GM21619 (cell line): ENCODE measurements around the gene RUNX2.
"Not testable (repeated sequence)": the region's sequence is repeated elsewhere in the genome, so short reads cannot be mapped to it uniquely, and the experiment has no call there.

Experiments used
- ATAC-seq: cut with Tn5 transposase; IDR thresholded peaks from one replicate; pipeline ENCODE4 v1.9.1; 2021; ENCODE audit not compliant: unreplicated experiment

The RUNX2 gene

GRCh38 chr6:45548657-45549515 lies 220.8 kb downstream of the RUNX2 start:
- ATAC-seq, result peak; percentile 98

DNA sequence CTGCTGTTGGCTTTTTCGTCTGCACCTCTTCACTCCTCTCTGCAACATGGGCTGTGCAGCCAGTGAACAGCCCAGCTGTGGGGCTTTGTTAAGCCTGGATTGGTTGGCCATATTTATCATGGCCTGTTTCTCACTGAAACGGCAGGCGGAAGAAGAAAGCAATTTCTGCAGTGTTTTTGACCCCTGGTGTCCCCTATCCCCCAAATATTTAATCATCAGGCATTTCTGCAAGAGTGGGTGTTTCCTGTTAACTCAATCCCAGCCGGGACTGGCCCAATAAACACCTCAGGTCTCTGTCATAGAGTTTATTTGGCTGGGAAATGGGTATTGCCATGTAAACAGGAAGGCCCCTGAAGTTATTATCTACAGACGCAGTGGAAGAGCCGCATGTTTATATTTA lies 224.4 kb downstream of the RUNX2 start:
- no peak for ATAC-seq

DNA sequence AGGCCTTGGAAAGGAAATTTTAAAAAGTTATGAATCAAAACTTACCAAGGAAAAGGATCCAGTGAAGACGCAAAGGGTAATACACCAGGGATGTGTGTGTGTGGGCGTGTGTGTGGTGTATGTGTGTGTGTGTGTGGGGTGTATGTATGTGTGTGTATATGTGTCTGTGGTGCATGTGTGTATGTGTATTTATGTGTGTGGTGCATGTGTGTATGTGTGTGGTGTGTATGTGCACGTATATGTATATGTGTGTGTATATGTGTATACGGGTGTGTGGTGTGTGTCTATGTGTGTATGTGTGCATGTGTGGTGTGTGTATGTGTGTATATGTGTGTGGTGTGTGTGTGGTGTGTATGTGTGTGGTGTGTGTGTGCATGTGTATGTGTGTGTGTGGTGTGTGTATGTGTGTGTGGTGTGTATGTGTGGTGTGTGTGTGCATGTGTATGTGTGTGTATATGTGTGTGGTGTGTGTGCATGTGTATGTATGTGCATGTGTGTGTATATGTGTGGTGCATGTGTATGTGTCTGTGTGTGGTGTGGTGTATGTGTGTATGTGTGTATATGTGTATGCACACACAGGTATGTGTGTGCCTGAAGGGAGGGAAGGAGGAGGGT lies 225.7 kb downstream of the RUNX2 start:
- no peak for ATAC-seq

DNA sequence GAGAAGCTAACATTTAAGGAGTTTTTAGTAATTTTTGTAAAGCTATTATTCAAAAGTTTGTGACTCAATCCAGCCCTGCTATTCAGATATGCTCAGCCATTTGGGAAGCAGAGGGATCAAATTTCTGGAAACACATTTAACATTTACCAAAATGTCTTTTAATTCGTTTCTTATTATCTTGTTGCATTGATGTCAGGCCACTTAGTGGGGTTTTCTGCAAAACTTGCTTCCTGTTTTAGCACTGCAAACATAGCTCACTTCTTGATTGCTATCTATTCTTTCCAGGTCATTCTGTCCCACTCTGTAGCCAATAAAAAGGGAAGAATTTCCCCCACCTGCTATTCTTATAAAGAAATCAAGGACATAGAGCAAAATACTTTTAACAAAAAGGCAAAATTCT lies 226.5 kb downstream of the RUNX2 start:
- ATAC-seq, result no peak

GRCh38 chr6:45555981-45556771 lies 228.0 kb downstream of the RUNX2 start:
- no peak for ATAC-seq

GRCh38 chr6:45556828-45557227 lies 228.7 kb downstream of the RUNX2 start:
- ATAC-seq, result no peak

DNA sequence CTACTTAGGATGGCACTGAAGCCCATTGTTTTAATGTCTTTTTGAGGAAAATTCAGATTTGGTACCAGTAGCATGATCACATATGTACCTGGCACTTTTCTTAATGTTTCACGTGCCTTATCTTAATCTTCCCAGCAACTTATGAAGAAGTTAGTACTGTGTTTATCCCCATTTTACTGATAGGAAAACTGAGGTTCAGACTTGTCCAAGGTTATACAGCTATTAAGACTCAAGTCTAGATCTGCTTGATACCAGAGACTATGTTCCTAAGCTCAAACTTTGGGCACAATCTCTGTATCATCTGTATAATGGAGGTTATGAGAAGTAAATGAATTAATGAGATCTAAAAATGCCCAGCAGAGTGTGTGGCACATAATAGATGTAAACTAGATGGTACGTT lies 229.3 kb downstream of the RUNX2 start:
- ATAC-seq, result no peak

- no peak for ATAC-seq
These were observed 230.7 kb downstream of the RUNX2 start for GRCh38 chr6:45558858-45559257.

- ATAC-seq, result not testable (repeated sequence)
These were observed 232.2 kb downstream of the RUNX2 start for GRCh38 chr6:45560321-45560820.

GRCh38 chr6:45562171-45562570 lies 234.0 kb downstream of the RUNX2 start:
- ATAC-seq, result no peak

GRCh38 chr6:45563041-45563440 lies 234.9 kb downstream of the RUNX2 start:
- ATAC-seq, result no peak

DNA sequence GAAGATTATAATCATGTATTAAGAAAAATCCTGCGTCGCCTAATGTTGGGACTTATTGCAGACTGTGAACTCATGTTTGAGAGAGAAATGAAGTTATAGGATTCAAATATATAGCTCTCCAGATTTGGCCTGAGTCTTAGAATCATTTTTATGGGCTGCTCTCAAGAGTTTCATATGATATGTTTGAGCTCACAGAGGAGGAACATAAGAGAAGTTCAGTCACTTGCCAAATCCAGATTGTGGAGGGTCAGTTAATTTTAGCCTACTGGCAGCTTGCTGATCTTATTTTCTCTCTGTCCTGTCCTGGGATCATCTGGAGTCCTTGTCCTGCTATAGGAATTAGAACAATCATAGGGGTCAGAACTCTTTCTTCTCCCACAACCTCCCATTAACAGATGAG lies 235.7 kb downstream of the RUNX2 start:
- no peak for ATAC-seq

GRCh38 chr6:45566882-45567281 lies 238.8 kb downstream of the RUNX2 start:
- ATAC-seq, result no peak

- ATAC-seq, result no peak
These were observed 239.7 kb downstream of the RUNX2 start for GRCh38 chr6:45567879-45568278.

GRCh38 chr6:45568626-45569025 lies 240.5 kb downstream of the RUNX2 start:
- no peak for ATAC-seq

GRCh38 chr6:45569210-45569945 lies 241.2 kb downstream of the RUNX2 start:
- ATAC-seq, result no peak

DNA sequence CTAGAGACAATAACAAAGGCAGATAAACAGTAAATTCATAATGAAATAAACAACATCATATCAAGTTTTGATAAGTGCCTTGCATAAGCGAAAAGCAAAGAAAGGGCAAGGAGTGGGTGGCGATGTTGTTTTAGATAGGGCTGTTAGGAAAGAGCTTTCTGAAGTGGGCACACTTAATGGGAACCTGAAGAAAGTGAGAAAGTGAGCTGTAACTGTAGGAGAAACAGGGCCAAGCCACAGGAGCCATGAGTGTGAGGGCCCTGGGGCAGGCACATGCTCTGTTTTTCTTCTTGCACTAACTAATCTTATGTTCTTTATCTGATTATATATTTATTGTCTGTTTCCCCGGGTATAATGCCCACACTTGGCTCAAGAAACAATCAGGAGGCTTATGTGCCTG lies 243.0 kb downstream of the RUNX2 start:
- no peak for ATAC-seq

- ATAC-seq, result no peak
These were observed 244.7 kb downstream of the RUNX2 start for GRCh38 chr6:45572833-45573232.

- no peak for ATAC-seq
These were observed 245.9 kb downstream of the RUNX2 start for GRCh38 chr6:45574014-45574461.

GRCh38 chr6:45574885-45575284 lies 246.8 kb downstream of the RUNX2 start:
- no peak for ATAC-seq
